IPS DF 4.7 (cell line): Measurements from ENCODE around the gene AUTS2.

Experiments used
- DNase-seq: peaks from one replicate; pipeline ENCODE4 v3.0.0-alpha.2; 2013; ENCODE audit warnings: low spot score; ENCODE audit errors: extremely low read depth

AUTS2 gene

DNA sequence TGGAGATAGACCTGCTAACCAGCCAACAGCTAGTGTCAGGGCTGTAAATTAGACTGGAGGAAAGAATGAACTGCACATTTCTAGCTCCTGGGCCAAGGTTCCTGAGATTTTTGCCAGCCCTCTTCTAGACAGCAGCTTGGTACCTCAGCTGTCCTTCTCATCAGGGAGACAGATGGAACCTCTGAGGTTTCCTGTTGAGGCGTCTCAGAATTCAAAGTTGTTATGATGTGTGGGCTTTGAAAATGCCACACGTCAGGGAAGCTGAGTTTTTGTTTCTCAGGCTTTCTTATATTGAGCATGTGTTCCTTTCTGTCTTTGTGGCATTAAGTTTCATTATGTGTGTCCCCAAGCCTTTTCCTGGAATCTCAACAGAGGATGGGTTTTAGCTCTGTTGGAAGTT is 736.6 kb downstream of the AUTS2 start:
- no peak for DNase-seq

DNA sequence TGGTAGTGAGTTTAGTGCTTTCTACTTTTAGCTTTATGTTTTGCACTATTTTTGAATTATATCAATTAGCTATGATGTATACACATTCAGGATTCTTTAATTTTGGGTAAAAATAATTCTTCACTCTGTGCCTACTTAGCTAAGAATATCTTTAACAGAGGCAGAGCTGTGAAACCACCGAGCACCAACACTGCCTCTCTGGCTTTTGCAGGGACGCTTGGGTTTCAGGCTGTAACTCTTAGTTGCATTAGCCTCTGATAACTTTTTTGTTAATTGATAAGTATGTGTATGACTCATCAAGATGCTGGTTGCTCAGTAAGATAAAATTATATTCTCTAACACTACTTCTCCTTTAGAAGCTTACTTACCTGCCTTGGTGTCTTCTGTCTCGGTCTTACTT is 738.3 kb downstream of the AUTS2 start:
- DNase-seq = no peak

DNA sequence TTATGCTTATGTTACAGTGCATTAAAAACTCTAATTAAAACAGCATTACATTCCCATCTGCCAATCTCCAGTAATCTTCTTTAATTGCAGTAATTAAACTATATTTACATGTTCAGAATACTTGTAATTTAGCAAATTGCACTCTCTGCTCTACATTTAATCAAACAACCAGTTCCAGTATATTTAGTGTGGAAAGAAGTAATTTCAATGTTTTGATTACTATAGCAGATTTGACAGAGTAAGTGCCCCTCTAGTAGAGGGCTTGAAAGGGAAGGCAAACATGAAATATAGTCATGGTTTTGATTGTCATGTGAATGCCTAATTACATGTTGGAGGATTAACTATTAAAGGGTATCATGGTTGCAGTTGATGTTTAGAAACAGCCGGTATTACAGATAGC is 739.7 kb downstream of the AUTS2 start:
- DNase-seq = no peak

DNA sequence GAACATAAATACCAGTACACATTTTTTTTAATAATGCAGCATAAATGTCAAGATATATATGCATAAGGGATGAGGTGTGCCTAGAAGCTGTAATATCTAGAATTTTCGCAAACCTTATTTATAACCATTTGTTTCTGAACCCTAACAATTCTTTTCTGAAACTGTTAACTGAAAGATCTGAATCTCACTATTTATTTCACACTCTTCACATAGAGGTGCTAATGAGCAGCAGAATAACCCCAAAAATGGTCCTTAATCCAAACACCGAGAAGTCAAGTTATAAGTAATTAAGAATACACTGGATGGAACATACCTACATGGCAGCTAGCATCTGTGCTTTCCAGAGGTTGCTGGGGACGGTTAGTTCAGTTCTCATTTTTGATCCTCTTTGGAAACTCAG is 742.0 kb downstream of the AUTS2 start:
- no peak for DNase-seq

DNA sequence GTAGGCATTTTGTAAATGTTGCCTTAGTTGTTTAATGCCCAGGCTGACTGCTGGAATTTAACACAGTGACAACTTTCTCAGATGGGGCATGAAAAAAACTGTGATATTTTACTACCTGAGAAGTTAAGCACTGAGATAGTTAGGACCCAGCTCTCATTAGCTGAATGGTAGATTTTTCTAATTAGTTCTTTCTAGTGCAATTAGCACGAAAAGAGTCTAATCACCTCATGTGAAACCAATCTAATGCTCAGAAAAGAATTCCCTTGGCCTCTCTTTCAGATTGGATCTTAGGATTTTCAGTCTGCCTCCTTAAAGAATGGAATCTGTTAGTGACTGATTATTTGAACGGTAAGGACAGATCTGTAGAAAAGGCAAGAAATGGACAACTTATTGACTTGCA is 743.2 kb downstream of the AUTS2 start:
- no peak for DNase-seq

DNA sequence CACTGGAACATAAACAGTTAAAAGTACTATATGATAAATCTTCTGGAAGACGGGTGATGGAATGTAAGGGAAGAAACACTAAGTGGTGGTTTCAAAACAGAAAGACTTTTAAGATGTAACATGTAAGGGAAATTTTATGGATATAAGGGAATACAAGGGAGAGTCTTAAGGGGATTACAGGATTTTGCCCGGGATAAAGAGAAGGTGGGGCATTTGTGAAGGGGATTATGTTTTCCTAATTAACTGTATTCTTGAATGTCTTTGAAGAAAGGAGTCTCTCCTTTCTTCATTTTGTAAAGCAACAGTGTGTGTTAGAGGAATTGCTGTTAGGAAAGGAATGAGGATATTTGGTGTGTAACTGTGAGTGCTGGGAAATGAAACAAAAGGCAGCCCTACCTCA is 745.2 kb downstream of the AUTS2 start:
- DNase-seq = no peak

DNA sequence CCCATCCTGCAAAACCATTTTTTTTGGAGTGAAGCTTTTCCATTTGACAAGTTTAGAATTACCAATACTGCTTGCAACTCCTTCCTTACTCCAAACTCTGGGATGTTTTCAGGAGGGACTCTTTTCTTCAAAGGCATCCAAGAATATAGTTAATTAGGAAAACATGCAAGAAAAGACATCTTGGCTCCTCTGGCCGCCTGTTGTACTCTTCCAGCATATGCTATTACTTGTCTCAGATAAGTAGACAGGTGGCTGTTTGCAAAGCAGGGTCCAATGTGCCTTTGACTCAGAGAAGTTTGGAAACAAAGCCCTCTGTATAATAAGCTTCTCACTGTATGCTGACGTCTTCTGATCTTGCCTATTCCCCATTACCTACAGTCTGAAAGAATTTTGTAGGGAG is 746.5 kb downstream of the AUTS2 start:
- no peak for DNase-seq

DNA sequence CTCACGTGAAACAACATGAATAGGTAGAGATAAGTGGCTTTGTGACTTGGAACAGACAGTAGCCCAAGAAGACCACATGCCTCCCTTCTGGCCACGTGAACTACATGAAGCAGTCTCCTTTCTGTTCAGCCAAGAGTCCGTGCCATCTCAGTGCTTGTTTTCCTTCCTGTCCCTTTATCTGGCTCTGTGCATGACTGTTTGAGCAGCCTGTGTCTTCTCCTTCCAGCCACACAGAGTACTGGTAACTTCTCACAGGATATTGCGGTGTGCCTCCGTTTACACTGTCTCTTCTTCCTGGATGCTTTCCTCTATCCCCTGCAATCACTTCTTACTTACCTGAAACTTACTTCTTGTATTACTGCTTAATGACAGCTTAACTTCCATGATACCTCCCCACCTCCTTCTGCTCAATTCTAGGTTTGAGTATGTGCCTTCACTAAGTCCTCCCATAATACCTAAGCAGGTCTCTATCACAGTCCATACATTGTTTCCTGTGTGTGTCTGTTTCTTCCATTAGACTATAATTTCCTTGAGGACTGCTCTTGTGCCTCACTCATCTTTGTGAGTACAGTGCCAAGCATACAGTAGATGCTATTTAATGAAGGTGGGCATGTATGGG is 748.7 kb downstream of the AUTS2 start:
- no peak for DNase-seq

DNA sequence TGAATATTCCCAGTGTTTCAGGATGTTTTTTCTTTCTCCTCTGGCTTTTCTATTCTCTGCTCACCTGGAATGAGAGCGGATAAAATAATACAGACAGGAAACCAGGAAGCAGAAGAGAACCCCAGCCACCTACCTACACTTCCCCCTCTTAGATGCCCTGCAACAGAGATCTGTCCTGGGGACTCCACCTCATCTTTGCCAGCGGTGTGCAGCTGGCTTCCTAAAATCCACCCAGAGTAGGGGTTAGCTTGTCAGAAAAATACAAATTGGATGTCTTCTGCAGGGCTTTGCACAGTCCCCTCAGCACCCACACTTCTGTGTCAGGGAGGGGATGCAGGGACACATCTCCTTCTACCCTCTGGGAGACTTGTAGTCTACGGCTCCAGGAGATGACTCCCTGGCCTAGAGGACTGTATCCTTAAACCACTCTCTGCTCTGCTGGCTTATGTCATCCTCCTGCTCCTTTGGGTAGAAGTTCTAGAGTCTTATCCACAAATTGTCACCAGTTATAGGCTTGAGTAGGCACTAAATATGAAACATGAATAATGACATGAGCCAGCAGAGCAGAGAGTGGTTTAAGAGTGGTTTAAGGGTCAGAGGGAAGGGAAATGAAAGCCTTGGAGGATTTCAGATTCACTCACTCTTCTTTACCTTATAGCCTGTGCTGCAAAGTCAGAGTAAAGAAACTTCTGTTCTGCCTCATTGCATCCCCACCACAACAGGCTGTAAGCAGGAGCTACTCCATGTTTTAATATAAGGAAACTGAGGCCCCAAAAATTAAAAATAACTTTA is 749.4 kb downstream of the AUTS2 start:
- DNase-seq = no peak

DNA sequence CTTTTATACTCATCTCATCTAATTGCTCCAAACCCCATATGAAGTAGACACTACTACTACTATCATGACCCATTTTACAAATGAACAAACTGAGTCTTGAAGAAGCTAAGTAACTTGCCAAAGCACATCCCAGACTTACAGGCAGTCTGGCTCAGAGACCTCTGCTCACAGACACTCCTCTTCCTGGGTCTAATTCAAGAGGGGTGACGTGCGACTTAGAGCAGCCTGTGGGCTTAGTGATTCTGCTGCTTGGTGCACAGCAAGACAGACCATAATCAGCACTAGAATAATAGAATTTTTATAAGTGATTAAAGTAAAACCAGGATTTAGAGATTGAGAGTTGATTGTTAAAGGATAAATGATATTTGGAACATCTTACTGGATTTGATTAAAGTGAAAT is 750.8 kb downstream of the AUTS2 start:
- DNase-seq = no peak

DNA sequence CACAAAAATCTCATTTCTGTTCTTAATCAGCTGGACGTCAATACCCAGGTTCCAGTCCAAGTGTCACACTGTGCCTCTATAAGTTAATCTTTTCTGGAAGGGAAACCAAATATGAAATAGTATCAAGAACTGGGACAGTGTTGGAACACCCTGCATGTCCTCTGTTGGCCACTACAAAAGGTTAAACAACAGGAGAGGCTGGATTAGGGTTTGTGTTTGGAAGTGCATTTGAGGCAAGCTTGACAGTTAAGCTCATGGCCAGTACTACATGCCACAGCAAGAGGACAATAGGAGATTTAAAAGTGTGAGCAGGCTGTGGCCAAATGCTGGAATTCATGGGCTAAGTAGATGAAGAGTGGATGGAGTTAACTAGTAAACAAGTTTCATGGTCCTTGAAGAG is 751.5 kb downstream of the AUTS2 start:
- DNase-seq = no peak

DNA sequence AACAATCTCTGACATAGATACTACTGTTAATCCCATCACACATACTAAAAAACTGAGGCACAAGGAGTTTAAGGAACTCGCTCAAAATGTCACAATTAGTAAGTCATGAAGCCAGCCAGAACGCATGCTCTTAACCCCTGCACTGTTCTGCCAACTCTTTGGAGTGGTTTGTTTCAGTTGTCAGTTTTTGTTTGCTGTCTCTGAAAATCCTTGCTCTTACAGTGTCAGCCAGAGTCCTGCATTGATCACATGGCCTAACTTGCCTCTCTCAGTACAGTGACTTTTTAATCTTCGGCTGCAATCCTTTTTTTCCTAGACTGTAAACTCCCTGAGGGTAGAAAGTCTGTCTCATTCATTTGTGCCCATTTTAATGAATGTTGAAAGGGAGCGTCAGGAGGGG is 753.8 kb downstream of the AUTS2 start:
- no peak for DNase-seq

DNA sequence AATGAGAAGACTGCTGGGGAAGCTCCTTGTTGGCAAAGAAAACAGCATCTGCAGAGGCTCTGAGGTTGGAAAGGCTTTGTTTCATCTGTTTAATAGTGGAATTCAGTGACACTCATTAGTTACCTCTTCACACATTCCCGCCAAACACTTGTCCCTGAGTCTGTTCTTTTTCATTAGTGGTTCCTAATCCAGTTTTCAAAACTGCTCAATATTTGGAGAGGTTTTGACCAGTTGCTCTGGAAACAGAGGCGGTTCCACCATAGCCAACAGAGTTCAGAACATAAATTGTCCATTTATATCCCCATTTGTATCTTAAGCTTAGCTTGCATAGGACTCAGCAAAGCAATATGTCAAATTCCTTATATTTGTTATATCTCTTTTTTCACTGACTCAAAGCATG is 754.6 kb downstream of the AUTS2 start:
- no peak for DNase-seq

DNA sequence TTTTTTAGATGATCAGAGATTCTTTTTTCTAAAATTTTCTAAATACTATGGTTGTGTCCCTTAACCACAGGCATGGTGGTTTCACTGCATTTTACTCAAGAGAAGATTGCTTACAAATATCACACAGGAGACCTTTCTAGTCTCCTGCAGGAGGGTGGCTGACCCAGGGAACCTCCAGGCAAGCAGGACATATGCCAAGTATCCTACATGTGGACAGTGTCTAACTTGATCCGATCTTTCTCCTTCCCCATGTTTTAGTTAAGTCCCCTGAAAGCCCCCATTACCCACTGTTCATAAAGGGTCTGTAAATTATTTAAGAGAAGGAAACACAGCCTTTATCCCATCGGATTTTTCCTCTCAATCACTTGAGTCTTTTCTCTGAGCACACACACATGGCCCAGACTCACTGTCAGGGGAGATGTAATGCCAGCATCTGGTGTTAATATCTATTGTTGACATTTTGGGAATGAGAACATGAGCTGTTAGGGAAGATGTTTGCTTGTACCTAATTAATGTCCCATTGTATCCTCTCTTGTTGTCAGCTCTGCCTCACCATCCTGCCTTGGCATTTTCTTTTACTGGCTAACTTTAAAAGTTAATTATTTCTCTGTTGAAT is 755.2 kb downstream of the AUTS2 start:
- no peak for DNase-seq

DNA sequence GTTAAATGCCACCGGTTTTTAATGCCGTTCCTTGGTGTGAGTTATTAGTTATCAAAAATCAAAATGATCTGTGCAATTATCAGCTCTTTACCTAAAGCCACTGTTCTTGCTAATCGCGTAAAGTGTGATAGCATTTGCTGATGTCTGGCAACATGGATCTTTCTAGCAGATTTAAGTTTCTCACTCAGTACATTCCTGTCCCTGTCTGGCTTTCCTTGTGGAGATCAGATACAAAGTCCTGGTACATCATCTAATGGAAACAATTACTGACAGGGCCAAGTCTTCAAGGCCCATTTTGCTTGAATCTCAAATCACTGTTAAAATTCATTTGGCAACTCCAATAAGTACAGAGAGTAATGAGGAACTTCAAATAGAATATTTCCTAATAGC is 755.7 kb downstream of the AUTS2 start:
- no peak for DNase-seq

DNA sequence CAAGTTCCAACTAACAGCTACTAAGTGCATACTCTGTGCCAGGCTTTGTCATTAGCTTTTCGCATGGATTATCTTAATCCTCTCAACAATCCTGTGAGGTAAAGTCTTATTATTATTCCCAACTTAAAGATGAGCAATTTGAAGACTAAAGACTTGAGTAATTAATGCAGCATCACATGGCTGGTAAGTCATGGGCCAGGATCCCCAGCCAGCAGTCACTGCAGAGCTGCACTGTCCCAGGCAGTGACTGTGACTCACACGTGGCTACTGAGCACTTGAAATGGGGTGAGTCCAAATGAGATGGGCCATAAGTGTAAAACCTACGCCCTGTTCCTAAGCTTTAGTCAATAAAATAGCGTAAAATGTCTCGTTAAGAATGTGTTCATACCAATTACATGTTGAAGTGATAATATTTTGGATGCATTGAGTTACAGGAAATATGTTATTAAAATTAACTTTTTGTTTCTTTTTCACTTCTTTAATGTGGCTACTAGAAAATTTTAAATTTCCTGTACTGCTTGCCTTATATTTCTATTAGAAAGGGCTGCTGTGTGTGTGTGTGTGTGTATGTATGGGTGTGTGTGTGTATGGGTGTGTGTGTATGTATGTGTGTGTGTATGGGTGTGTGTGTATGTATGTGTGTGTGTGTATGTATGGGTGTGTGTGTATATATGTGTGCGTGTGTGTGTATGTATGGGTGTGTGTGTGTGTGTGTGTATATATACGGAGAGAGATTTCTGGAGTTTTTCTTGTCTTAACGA is 756.3 kb downstream of the AUTS2 start:
- DNase-seq = no peak

DNA sequence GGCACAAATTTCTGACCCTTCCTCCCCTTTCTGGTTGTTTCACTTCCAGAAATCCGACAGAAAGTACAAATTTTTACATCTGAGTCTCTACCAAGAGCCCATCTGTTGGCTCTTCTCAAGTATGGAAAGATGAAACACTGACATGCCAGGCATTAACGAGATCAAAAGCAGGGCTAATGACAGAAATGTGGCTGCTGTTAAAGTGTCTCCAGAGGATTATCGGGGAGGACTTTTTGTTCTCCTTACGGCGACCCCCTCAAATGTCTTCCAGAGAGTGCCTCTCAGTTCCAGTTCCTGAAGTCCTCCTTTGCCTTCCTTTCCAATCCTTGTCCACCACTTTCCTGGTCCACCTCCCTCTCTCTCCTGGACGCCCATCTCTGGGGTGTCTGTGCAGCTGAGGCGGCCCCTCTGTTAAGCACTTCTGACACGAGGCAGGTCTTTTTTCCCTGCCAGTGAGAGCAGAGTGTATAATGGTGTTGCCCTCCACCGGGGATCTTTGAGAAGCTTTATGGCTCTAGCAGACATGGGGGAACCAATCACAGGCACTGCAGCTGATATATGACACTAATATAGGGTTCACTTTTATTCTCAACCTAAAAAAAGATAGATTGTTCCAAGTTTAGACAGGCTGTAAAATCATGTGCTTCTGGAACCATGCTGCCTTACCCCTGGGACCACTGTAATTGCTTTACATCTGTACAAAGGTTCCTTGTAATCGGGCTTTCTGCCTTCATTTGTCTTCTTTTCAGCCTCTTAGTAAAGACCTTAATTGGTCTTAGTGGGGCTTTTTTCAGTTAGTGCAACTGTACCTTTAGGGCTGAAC is 757.1 kb downstream of the AUTS2 start:
- DNase-seq = no peak

DNA sequence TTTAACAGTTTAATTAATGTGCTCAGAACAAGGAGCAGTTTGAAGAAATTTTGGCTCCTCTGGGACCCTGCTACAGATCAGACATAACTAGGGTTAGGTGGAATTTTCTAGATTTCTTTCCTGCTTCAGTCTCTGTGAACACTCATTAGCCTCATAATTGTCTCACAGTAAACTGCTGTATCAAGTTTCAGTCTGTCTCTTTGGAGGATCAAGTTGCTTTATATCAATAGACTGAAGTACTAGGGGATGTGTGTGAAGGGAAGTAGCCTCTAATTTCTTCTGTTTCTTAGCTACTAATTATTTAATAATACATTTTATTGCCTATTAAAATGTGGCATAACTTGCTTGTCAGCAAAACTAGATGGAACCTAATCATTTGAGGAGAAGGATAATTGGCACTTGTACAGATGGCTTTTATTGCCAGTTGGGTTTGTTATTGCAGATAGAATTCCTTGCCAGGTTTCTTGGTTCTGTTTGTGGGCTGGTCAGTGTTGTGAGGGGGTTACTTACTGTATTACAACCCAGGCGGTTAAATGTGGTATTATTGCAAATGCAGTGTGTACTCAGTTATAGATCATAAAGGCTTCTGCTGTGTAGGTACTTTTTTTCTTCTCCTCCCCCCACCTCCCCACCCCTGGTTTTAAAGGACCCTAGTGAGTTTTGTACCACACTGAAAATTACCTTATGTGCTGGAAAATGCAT is 758.0 kb downstream of the AUTS2 start:
- no peak for DNase-seq

DNA sequence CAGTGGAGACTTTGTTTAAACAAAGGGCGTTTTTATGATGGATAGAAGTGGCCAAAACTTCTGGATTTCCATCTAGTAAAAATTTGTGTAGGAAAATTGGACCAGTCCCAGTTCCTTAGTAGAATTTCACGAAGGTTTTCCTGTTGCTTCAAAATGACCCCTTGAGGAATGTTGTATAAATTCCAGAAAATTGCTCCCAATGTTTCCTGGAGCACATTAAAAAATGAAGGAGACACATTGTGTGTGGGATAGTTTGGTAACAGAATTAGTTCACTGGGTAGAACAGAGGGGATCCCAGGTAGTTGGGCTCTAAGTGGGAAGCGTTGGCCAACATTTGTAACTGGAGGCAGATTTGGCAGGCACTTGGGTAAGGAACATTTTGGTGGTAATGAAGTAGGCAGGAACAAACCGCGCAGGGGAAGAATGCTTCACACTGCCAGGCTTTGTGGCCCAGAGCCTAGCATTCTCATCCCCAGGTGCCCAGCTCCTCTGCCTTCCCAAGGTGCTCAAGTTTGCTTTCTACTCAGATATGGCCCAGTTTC is 758.6 kb downstream of the AUTS2 start:
- DNase-seq = no peak

DNA sequence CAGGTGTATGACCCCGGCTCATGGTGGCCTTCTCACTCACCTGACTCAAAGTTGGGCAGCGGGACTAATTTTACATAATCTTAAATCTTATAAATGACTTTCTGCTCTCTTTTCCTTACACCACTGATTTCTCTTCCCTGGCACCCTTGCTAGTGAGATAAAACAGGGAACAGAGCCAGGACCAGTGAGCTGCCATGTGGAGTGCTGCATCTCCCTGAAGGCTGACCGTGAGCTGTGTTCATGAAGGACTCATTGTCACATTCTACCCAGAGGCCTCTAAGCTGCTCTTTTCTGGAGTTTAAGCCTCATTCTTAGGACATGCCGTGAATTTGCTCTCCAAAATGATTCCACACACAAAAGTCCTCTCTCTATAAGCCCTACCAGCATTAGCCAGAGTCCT is 762.3 kb downstream of the AUTS2 start:
- no peak for DNase-seq
